HG03442 (cell line): ENCODE measurements around the gene SPECC1.
"Not testable (repeated sequence)": the region's sequence is repeated elsewhere in the genome, so short reads cannot be mapped to it uniquely, and the experiment has no call there.

Source experiments
- ATAC-seq: cut with Tn5 transposase; IDR thresholded peaks from one replicate; pipeline ENCODE4 v1.9.1; 2021; ENCODE audit warnings: mild to moderate bottlenecking, moderate library complexity; ENCODE audit not compliant: unreplicated experiment

SPECC1 gene, protein sequence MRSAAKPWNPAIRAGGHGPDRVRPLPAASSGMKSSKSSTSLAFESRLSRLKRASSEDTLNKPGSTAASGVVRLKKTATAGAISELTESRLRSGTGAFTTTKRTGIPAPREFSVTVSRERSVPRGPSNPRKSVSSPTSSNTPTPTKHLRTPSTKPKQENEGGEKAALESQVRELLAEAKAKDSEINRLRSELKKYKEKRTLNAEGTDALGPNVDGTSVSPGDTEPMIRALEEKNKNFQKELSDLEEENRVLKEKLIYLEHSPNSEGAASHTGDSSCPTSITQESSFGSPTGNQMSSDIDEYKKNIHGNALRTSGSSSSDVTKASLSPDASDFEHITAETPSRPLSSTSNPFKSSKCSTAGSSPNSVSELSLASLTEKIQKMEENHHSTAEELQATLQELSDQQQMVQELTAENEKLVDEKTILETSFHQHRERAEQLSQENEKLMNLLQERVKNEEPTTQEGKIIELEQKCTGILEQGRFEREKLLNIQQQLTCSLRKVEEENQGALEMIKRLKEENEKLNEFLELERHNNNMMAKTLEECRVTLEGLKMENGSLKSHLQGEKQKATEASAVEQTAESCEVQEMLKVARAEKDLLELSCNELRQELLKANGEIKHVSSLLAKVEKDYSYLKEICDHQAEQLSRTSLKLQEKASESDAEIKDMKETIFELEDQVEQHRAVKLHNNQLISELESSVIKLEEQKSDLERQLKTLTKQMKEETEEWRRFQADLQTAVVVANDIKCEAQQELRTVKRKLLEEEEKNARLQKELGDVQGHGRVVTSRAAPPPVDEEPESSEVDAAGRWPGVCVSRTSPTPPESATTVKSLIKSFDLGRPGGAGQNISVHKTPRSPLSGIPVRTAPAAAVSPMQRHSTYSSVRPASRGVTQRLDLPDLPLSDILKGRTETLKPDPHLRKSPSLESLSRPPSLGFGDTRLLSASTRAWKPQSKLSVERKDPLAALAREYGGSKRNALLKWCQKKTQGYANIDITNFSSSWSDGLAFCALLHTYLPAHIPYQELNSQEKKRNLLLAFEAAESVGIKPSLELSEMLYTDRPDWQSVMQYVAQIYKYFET

DNA sequence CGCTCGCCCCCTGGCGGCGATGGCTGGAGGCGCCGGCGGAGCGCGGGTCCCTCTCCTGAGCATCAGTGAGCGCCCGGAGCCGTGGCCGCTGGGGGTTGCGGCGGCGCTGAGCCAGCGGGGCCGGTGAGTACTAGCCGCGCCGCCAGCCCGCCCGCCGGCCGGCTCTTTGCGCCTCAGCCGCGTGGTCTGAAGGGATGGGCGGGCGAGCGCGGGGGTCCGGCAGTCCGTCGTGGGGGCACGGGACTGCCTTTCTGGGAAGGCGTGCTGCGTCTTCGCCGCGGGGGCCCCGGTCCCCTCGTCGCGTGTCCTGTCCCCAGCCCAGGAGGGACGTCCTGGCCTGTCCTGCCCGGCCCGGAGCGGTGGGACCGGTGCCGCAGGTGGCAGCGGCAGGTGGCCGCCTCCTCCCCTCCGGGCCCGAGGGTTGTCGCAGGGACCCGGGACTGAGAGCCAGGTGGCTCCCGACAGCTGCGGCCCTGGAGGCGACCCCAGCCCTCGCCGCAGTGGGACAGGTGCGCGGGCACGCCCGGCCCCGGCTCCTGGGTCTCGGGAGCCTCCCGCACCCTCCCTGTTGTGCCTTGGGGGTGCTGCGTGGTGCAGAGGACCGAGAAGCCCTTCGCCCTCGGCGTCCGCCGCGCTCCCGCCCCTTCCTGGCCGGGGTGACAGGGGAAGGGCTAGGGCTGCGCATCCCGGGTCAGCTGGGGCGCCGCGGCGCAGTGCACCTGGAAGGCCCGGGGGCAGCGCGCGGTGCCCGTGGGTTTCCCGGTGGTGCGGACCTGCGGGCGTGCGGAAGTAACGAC is at the start of gene SPECC1:
TSS of gene SPECC1 (plus strand) at position 58 of the 797 bp plus-strand sequence. CDS start 87,293 bp downstream, outside the sequence.
- peak; percentile 86 for ATAC-seq

DNA sequence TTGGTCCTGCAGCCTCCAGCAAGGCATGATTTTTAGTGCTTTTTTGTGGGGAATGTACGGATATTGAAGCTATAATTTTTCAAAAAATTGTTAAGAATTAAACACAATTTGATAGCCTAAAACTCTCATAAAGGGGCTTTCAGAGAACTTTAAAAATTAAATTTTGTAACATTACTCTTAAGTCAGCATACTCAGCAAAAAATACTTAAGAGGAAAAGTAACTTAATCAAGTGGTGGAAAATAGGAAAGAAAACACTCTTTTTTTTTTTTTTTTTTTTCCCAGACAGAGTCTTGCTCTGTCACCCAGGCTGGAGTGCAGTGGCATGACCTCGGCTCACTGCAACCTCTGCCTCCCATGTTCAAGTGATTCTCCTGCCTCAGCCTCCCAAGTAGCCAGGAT is 46.2 kb upstream of the SPECC1 start:
- not testable (repeated sequence) for ATAC-seq

DNA sequence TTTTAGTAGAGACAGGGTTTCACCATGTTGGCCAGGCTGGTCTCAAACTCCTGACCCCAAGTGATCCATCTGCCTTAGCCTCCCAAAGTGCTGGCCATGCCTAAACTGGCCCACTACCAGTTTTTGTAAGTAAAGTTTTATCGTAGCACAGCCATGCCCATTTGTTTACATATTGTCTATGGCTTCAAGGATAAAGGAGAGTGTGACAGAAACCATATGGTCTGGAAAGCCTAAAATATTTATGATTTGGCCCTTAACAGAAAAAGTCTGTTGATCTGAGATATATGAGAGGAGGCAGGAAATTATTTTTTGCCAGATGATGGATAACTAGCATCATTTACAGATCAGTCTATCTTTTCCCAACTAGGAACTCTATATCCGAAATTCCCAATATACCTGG is 36.0 kb upstream of the SPECC1 start:
- no peak for ATAC-seq

DNA sequence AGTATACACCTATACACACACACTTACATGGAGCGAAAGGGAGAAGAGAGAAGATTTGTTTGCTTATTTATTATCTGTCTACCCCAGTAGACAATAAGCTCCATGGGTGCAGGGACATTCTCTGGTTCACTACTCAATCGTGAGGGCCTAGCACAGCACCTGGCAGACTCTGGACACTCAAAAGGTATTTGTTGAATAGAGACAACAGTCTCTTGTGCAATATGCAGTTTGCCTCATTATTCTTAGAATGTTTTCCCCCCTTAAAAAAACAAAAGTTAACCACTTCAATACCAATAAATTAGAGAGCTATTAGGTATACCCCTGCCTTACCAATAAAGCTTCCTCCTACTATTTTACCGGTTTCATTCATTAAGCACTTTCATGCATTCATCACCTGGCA is 33.6 kb upstream of the SPECC1 start:
- ATAC-seq = no peak

DNA sequence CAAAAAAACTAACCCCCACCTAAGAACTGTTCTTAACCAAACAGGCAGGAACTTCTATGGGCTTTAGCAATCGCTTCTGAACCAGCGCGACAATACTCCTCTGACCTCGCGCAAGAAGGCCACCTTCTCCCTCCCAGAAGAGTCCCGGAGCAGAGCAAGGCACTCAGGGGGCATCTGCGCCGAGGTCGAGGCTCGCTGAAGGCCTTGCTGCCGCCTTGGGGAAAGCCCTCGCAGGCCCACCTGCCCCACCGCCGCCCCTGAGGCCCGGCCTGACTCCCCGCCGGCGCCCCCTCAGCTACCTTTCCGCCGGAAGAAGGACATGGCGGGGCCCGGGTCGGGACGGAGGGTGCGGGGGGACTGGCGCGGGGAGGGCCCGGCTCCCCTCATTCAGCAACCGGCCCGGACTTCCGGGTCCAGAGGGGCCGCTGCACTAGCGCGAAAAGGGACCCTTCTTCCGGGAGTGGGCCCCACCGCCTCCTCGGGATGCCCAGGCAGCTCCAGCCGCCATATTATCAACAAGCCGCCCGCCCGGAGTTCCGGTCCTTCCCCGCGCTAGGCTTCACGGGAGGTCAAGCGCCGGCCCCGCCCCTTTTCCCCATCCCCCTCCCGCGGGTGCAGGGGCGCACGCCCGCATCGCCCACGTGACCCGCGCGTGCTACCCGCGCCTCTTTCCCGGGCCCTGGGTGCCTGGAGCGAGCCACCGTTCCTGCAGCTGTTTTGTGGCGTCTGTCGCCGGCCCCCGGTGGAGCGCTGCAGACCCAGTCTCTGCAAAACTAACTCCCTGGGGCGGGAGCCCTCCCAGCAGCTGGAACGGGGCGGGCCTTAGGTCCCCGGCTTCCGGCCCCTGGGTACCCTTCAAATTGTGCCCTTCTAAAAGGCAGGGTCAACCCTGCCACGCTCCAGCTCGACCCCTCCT is 31.6 kb upstream of the SPECC1 start, which contains the start of gene AKAP10:
TSS of gene AKAP10 (minus strand) at position 536 of the 916 bp plus-strand sequence. CDS start at position 387, 149 bp downstream.
- ATAC-seq = peak; percentile 78

DNA sequence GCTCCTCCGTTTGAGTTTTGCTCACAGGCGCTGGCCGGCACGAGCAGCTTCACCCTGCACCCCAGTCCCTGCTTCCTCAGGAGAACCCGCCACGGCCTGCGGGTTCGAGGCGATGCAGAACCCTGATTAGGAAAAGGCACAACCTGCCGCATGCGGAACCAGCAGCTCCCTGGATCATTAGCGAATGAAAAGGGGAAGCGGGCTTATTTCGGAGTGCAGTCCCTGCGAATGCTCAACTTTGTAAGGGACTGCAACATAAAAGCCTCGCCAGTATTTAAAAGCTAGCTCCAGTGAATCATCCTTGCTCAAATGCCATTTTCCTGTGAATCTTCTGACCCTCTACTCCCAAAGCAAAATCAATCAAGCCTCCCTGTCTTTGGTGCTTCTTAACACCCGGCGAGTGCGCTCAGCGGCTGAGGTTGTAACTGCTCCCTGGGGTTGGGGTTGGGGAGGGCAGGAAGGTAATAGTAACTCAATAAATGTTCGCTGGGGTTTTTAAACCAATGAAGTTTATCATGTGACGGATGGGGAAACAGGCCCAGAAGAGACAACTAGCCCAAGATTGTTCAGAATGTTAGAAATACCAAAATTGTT is 30.9 kb upstream of the SPECC1 start:
- ATAC-seq = peak; percentile 27

DNA sequence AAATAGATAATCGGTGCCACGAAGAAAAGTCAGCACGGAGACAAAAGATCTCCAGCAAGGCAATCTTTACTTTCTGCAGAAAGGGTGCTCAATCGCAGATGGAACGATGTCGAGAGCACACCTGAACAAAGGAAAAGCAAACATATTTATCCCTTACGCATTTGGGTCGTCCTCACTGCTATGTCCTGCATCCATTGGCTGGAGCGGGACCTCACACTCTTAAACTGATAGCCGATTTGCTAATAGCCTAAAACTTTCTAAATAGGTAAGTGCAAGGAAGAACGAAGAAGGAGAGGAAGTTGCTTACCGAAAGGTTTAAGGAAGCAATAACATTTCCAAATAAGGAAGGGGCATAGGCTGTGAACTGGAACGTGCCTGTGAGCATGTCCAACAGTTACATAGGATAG is 30.4 kb upstream of the SPECC1 start:
- ATAC-seq = no peak

DNA sequence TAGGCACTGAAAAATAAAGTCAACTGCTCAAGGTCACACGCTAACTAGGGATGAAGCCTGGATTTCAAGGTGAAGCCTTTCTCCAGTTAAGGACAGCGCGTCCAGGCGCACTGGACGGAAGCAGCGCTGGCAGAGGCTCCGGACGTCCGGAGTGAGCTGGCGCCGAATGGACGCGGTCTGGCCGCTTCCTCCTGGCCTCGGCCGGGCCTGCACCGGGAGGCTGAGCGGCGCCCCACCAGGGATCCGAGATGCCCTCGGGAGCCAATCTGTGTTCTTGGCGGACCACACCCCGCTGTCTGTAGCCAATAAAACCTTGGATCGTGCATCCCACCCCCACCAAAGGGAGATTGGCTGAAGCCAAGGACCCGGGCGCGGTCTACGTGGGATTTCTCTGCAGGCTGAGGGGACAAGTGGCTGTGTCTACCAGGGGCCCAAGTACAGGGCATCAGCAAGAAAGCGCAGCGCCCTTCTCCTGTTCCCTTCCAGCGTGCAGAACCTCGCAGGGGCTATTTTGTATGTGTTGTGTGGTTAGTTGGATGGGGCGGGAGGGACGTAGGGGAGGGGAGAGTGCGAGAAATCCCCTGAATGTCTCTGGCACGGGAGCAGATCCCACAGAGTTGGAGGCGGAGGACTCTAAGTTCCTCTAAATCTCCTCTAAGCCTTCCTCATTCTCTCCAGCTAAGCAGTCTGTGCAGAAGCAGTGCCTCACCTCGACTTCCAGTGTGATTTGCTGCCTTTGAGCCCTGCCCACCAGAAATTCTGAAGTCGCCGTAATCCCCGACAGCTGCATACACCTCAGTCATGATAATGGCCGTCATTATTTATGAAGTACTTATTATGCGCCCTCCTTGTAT is 29.0 kb upstream of the SPECC1 start:
- ATAC-seq = no peak

DNA sequence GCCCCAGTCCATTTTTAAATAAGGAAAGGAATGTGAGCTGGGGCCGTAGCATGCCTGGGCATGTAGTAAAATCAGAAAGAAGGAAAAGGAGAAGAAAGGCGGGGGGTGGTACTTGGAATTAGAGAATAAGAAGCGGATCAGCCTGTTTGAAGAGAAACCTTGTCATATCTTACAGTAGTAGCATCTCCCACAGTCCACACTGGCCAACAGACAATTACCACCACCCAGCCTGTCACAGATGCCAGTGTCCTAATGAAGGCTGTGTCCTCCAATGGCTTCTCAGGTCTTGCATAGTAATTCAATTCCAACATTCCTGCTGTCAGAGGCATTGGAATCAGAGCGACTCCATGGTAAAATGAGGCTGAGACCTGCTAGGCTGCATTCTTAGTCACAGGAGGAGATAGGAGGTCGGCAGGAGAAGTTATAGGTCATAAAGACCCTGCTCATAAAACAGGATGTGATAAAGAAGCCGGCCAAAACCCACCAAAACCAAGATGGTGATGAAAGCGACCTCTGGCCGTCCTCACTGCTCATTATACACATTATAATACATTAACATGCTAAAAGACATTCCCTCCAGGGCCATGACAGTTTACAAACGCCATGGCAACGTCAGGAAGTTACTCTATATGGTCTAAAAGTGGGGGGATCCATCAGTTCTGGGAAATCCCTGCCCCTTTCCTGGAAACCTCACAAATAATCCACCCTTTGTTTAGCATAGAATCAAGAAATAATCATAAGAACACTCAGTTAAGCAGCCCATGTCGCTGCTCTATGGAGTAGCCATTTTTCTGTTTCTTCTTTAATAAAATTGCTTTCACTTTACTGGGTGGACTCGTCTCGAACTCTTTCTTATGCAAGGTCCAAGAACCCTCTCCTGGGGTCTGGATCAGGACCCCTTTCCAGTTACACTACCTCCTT is 22.0 kb upstream of the SPECC1 start:
- no peak for ATAC-seq

DNA sequence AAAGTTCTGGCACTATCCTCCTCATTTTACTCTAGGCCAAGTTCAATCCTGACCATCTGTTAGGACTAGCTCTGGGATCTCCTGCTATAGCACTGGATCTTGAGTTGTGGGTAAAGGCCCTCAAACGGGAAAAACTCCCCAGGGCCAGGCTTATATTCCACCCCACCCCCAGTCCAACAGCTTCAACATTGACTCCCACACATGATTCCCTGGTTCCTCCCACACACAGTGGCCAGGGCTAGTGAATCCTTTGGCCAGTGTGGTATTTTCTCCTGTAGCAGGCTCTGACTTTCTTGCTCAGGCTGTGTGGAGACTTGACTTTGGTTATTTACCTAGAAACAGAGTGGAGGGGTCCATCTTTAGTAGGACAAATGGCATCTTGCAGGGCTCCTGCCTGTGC is 21.3 kb upstream of the SPECC1 start:
- ATAC-seq = no peak

DNA sequence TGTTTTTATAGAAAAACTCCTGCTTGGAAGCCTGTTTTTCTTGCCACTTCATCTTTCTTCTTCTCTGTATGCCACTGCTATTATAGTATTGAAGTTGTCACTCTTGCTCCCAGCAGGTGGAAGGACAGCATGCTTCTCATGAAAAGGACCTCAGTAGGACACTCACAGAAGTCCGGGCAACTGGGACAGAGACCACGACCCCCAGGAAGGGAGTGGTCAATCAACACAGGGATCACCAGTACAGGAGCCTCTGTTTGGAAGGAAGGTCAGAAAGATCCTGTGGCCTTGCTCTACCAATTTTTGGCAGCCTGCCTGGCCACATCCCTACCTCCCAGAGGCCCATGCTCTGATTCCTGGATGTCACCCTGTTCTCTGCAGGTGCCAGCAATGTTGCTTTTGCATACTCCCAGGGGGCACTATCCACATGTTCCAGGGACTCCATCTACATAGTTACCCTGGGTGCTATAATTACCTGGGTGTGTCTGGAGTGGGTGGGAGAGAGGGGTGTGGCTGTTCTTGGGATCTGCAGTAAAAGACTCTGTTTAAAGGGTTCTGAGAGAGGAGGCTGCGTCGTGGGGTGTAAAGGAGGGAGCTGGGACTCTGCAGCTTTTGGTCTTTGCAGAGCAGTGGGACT is 17.8 kb upstream of the SPECC1 start:
- ATAC-seq = no peak

DNA sequence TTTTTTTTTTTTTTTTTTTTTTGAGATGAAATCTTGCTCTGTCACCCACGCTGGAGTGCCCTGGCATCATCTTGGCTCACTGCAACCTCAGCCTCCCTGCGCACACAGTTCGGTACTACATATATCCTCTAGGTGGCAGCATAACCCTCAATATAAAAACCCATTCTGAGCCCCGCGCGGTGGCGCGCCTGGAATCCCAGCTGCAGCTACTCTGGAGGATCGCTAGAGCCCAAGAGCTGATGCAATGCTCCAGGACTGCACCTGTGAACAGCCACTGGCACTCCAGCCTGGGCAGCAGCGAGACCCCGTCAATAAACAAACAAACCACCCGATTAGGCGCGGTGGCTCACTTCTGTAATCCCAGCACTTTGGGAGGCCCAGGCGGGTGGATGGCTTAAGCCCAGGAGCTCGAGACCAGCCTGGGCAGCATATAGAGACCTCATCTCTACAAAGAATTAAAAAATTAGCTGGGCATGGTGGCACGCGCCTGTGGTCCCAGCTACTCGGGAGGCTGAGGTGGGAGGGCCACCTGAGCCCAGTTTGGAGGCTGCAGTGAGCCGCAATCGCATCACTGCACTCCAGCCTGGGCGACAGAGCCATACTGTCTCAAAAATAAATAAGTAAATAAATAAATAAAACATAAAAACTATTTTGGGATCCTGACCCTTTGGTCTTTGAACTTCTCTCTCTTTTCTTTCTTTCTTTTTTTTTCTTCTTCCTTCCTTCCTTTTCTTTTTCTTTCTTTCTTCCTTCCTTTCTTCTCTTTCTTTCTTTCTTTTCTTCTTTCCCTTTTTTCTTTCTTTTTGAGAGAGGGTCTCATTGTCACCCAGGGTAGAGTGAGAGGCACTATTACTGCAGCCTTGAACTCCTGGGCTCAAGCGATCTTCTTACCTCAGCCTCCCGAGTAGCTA is 16.1 kb upstream of the SPECC1 start:
- ATAC-seq = peak; percentile 77

DNA sequence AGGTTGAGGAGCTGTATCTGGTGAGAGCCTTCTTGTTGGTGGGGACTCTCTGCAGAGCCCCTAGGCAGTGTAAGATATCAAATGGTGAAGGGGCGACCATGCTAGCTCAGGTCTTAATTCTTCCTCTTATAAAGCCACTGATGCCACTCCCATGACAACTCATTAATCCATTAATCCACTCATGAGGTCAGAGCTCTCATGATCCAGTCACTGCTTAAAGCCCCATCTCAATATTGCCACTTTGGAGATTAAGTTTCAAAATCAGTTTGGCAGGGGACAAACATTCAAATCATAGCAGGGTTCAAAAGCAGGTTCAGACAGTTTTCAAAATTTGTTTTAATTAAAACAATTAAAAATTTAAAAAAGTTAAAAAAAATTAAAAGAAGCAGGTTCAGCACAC is 13.1 kb upstream of the SPECC1 start:
- no peak for ATAC-seq

DNA sequence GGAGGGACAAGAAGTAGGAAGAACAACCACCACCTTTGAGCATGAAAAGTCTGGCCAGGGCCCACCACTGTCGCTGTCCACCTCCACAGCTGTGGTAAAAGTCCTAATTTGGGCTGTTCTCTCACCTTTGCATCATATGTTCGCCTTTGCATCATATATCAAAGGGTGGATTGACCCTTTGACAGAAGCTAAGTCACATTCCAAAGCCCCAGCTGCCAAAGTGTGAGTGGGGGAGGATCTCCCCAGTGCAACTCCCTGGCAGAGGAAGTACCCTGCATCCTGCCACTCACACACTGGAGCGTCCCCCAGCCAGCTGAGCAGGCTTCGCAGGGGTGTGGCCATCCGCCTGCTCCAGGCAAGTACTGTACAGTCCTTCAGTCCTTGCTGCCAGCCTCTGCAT is 12.7 kb upstream of the SPECC1 start:
- ATAC-seq = no peak

DNA sequence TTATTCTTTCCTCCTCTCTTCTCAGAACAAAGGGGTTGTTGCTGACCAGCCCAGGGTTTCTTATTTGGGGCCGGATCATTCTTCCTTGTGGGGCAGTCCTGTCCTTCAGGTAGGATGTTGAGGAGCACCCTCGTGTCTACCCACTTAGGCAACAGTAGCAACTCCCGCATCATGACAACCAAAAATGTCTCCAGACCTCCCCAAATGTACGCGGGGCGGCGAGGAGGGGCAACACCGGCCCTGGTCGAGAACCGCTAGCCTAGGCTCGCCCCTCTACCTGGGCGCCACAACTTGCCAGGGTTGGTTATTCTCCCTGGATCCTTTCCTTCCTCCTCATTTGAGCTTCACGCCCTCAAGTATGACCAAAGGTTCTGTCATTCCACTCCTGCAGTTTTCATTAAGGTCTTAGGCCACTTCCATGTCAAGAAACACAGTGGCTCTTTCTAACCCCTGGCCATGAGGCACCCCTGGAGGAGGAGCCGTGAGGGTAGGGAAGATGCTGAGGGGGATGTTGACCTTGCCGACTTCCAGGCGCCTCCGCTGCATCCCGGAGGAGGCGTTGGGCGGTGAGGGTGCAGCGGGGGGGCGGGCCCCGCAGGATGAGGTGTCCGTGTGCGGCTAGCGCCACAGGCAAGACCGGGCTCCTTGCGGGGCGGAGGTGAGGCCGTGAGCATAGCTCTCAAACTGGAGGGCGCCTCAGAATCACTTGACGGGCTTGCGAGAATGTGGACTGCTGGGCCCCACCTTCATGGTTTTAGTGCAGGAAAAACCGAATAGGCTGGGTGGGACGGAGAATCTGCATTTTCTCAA is 712 bp upstream of the SPECC1 start:
- peak; percentile 16 for ATAC-seq
